Smooth muscle cell of the umbilical artery (primary cell): Measurements from ENCODE around the gene ARHGAP21. TPM values are rescaled to one million over a fixed set of nuclear protein-coding genes. Genes with fewer than 3 reads are reported as not detected.

Experiments used
- total RNA-seq: library from RNA; depleted of rRNA; stranded (reverse); fragments of >200 nt; gene quantifications from 2 replicates; pipeline ENCODE4 v1.2.3, GENCODE V29; 2014

The ARHGAP21 gene
- total RNA-seq: 69.2 and 101 TPM in 2 replicates

GRCh38 chr10:24723788-24724380, at the start of gene ARHGAP21:
ARHGAP21 (minus strand) TSS chr10:24723887; CDS start chr10:24721899, 1,988 bp downstream.

Other genes with a start within 250 kb of the ARHGAP21 start
- 6.8 and 11.3 TPM in 2 replicates for gene PRTFDC1, start 228.7 kb upstream of the ARHGAP21 start, total RNA-seq